HG03095 (cell line): ENCODE data around the gene LCE2A.

Experiments used
- ATAC-seq: cut with Tn5 transposase; IDR thresholded peaks from one replicate; pipeline ENCODE4 v1.9.1; 2021; ENCODE audit warnings: moderate library complexity; ENCODE audit not compliant: unreplicated experiment

The LCE2A gene

GRCh38 chr1:152741656-152742055 lies 43.5 kb downstream of the LCE2A start:
- ATAC-seq, result no peak

- ATAC-seq, result no peak
Observed at GRCh38 chr1:152743371-152744145, 45.4 kb downstream of the LCE2A start.

- ATAC-seq, result no peak
Observed at GRCh38 chr1:152745289-152745704, 47.2 kb downstream of the LCE2A start.

DNA sequence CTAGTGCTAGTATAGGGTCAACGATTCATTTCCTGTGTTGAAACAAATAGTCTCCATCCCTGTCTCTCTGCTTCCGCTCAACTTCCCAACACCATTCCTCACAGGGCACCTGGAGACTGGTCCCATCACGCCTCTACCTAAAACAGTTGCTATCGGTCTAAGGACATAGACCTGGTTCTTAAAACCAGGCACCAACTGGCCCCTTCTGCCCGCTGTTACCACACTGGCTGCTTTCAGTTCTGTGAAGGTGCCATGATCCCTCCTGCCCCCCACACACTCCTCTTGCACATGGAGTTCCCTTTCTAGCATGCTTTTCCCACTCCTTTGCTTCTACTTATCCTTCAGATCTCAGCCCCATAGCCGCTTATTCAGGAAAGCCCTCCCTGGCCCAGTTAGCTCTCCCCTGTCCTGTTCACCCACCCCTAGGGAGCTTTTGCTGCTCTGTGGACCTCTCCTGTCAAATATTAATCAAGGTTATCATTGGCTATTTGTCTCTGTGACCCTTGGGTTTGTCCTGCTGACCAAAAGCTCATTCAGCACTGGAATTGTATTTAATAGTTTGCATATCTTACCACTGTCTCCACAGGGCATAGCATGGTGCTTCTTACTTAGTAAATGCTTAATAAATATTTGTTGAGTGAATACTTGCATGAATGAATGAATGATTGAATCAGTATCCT lies 47.8 kb downstream of the LCE2A start:
- ATAC-seq, result no peak

DNA sequence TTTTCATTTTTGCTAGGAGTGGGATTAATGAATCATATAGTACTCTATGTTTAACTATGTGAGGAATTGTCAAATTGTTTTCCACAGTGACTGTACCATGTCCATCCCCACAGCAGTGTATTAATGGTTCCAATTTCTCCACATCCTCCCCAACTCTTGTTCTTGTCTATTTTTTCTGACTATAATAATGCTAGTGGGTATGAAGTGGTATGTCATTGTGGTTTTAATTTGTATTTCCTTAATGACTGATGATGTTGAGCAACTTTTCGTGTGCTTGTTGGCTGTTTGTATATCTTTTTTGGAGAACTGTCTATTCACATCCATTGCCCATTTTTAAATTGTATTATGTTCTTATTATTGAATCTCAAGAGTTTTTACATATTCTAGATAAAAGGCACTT lies 49.7 kb downstream of the LCE2A start:
- no peak for ATAC-seq
